Tibial artery (tissue), 4 donors: ENCODE results near the gene ZBTB40.

Source experiments
- DNase-seq, 2 donors: peaks; one replicate each; pipeline ENCODE4 v3.0.0-alpha.2; 2019
- H3K27ac ChIP-seq, 2 donors: fragments of 200-600 bp; sonication (generic) in 1 of 2; 1 replicate in 1 of 2; 2 replicates in 1 of 2; pipeline ENCODE4 v1.5.1; 2018 to 2019; ENCODE audit warnings: mild to moderate bottlenecking in 1 of 2
- H3K27me3 ChIP-seq, 2 donors: fragments of 200-600 bp; sonication (generic) in 1 of 2; one replicate each; pipeline versions ENCODE4 v1.5.1 to v1.6.0; 2016 to 2019
- H3K36me3 ChIP-seq, 3 donors: fragments of 200-600 bp; sonication (generic) in 2 of 3; one replicate each; pipeline ENCODE4 v1.5.1; 2016 to 2019; ENCODE audit warnings: mild to moderate bottlenecking in 2 of 3
- H3K4me1 ChIP-seq, 4 donors: fragments of 200-600 bp; sonication (generic) in 2 of 4; 1 replicate in 3 of 4; 2 replicates in 1 of 4; pipeline ENCODE4 v1.5.1; 2016 to 2019
- H3K4me3 ChIP-seq, 2 donors: fragments of 200-600 bp; sonication (generic) in 1 of 2; 1 replicate in 1 of 2; 2 replicates in 1 of 2; pipeline ENCODE4 v1.5.1; 2018 to 2019; ENCODE audit warnings: mild to moderate bottlenecking in 2 of 2
- H3K9me3 ChIP-seq, 3 donors: fragments of 200-600 bp; sonication (generic) in 1 of 3; one replicate each; pipeline ENCODE4 v1.5.1; 2016 to 2019
- intact Hi-C: fragments of 100-400 bp; cut with DNase I; formaldehyde crosslinking; loops from one replicate; pipeline ENCODE4 v1.15.0; 2023; ENCODE audit warnings: low total_unique reads
- TF ChIP-seq, protein P1 (sequence below), 2 experiments: fragments of 200-600 bp in 1 of 2; fragments of 450-650 bp in 1 of 2; IDR thresholded peaks; one replicate each; pipeline ENCODE4 v1.5.1; 2017 to 2019; ENCODE audit warnings: antibody characterized with exemption in 2 of 2, mild to moderate bottlenecking in 1 of 2, moderate library complexity in 1 of 2

ZBTB40 gene

DNA sequence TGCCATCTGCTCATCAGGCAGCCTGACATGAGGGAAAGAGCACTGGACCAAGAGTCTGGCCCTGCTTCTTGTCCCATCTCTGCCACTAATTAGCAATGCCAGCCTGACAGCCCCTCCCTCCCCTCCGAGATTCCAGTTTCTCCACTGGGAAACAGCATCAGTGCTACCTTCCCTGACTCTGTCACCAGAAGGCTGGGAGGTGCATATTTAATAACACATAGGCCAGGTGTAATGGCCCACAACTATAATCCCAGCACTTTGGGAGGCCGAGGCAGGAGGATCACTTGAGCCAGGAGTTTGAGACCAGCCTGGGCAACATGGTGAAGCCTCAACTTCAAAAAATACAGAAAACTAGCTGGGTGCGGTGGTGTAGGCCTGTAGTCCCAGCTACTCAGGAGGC is 41.2 kb upstream of the ZBTB40 start:
- intact Hi-C loops = no loop called here
- TF ChIP-seq, protein P1, sequence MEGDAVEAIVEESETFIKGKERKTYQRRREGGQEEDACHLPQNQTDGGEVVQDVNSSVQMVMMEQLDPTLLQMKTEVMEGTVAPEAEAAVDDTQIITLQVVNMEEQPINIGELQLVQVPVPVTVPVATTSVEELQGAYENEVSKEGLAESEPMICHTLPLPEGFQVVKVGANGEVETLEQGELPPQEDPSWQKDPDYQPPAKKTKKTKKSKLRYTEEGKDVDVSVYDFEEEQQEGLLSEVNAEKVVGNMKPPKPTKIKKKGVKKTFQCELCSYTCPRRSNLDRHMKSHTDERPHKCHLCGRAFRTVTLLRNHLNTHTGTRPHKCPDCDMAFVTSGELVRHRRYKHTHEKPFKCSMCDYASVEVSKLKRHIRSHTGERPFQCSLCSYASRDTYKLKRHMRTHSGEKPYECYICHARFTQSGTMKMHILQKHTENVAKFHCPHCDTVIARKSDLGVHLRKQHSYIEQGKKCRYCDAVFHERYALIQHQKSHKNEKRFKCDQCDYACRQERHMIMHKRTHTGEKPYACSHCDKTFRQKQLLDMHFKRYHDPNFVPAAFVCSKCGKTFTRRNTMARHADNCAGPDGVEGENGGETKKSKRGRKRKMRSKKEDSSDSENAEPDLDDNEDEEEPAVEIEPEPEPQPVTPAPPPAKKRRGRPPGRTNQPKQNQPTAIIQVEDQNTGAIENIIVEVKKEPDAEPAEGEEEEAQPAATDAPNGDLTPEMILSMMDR (IDR thresholded peaks at IDR 0.05) = no peak
- no peak overlapping the region for H3K27ac ChIP-seq
- H3K4me1 ChIP-seq = peaks cover 0 to 3% (median 0%) of the 10 kb centered on the region in 4 donors
- DNase-seq = no peak
- no peak overlapping the region for H3K4me3 ChIP-seq
- H3K27me3 ChIP-seq = peaks cover 0 to 28% of the 10 kb centered on the region in 2 donors
- H3K36me3 ChIP-seq = no peaks in the 10 kb centered on the region
- H3K9me3 ChIP-seq = no peaks in the 10 kb centered on the region

DNA sequence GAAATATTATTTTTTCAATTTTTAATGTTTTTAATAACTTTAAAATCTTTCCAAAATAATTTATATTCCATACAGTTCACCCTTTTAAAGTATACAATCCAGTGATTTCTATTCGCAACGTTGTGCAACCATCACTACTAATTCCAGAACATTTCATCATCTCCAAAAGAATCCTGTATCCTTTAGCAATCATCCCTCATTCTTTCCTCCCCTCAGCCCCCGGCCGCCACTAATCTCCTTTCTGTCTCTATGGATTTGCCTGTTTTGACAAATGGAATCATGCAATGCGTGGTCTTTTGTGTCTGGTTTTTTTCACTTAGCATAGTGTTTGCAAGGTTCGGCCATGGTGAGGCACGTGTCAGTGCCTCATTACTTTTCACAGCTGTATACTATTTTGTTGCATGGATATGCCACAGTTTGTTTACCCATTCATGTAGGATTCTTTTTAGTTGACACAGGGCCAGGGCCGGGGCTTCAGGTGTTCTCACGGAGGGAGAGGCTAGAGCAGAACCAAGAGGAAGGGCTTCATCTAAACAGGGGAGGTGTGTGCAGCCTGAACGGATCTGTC is 40.6 kb upstream of the ZBTB40 start:
- TF ChIP-seq, protein P1 (IDR thresholded peaks at IDR 0.05) = no peak
- intact Hi-C loops = no loop called here
- no peak for DNase-seq

DNA sequence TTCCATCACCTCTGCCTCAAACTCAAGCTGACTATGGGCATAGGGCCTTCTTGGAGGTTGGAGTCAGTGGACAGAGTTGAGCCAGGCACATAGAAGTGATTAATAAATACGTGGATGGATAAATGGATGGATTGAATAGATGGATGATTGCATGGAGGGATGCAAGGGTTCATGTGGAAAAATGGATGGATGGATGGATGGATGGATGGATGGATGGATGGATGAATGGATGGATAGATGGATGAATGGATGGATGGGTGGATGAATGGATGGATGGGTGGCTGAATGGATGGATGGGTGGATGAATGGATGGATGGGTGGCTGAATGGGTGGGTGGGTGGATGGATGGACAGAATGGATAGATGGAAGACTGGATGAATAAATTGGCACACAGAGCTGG is 40.1 kb upstream of the ZBTB40 start:
- TF ChIP-seq, protein P1 (IDR thresholded peaks at IDR 0.05) = no peak
- H3K27me3 ChIP-seq = peaks cover 0 to 33% of the 10 kb centered on the region in 2 donors
- intact Hi-C loops = no loop called here
- H3K27ac ChIP-seq = no peak overlapping the region
- peaks cover 0 to 5% (median 0%) of the 10 kb centered on the region in 4 donors for H3K4me1 ChIP-seq
- DNase-seq = no peak
- no peak overlapping the region for H3K4me3 ChIP-seq
- H3K36me3 ChIP-seq = no peaks in the 10 kb centered on the region
- H3K9me3 ChIP-seq = no peaks in the 10 kb centered on the region

More for the DNA sequence above, 40.6 kb upstream of the ZBTB40 start:
- Histone ChIP-seq H3K4me1 (peaks cover 0 to 3% (median 0%) of the 10 kb centered on the region in 4 donors), H3K27ac (no peak overlapping the region), H3K27me3 (peaks cover 0 to 30% of the 10 kb centered on the region in 2 donors), H3K36me3 (no peaks in the 10 kb centered on the region), H3K4me3 (no peak overlapping the region), H3K9me3 (no peaks in the 10 kb centered on the region)

DNA sequence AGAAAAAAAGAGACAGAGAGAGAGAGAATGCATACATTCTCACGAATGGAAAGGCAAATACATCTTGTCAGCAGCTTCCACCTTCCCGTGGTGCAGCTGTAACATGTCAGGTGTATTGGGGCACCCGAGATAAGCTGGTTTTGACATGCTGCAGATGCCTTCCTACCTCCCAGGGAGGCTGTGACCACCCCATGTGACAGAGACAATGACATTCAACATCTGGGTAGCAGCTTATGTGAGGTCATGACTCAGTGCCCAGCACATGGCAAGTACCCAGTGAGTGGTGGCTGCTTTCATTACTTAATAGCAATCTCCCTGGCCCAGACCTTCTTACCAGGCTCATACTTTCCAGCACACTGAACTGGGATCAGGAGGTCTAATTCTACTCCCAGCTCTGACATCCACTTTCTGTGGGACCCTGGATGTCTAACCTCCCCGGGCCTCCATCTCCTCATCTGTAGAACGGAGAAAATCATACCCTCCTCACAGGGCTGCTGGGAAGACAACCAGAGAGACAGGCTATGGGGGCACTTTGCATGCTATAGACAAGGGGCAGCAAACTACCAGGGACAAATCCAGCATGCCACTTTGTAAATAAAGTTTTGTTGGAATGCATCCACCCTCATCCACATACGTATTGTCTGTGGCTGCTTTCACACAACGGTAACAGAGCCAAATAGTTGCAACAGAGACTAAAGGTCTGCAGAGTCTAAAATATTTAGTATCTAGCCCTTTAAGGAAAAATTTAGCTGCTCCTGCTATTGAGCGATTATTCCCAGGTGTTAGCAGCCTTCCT is 38.5 kb upstream of the ZBTB40 start:
- TF ChIP-seq, protein P1 (IDR thresholded peaks at IDR 0.05) = no peak
- Histone ChIP-seq H3K27me3 (peaks cover 0 to 34% of the 10 kb centered on the region in 2 donors), H3K4me3 (no peak overlapping the region), H3K27ac (no peak overlapping the region), H3K36me3 (no peaks in the 10 kb centered on the region), H3K9me3 (no peaks in the 10 kb centered on the region), H3K4me1 (peaks cover 0 to 8% (median 0%) of the 10 kb centered on the region in 4 donors)
- no peak for DNase-seq
- intact Hi-C loops = no loop called here

DNA sequence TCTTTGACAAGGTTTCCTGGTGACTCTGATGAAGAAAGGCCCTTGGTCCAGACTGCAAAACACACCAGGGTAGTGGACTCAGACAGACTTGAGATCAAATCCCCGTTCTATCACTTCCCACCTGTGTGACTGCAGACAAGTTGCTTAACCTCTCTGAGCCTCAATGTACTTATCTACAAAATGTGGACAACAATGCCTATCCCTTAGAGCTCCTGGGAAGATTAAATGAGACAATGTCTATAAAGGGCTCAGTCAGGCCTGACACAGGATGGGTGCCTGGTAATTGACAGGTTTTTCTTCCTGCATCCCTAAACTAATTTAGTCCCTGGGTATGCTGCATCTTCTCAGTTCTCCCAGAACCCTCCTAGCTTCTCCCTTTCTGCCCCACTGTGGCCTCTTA is 37.9 kb upstream of the ZBTB40 start:
- Histone ChIP-seq H3K4me1 (peaks cover 0 to 8% (median 0%) of the 10 kb centered on the region in 4 donors), H3K9me3 (no peaks in the 10 kb centered on the region), H3K27ac (no peak overlapping the region), H3K27me3 (peaks cover 0 to 38% of the 10 kb centered on the region in 2 donors), H3K4me3 (no peak overlapping the region), H3K36me3 (no peaks in the 10 kb centered on the region)
- no peak for DNase-seq
- intact Hi-C loops = no loop called here
- TF ChIP-seq, protein P1 (IDR thresholded peaks at IDR 0.05) = no peak
